LNCAP (cell line): Measurements from ENCODE around the gene CDADC1.

Source experiments
- CTCF ChIP-seq: fragments of 450-650 bp; IDR thresholded peaks from 2 replicates; pipeline ENCODE4 v1.5.1; 2017; ENCODE audit warnings: mild to moderate bottlenecking

The CDADC1 gene

GRCh38 chr13:49247643-49248621 lies at the start of gene CDADC1:
Gene CDADC1 (plus strand): TSS chr13:49247925. CDS start chr13:49248038, 113 bp downstream.
- TF ChIP-seq CTCF = no peak

- TF ChIP-seq CTCF = no peak
Measured at GRCh38 chr13:49206641-49207040, 41.1 kb upstream of the CDADC1 start.

GRCh38 chr13:49208619-49209018 lies 39.1 kb upstream of the CDADC1 start:
- no peak for TF ChIP-seq CTCF

- TF ChIP-seq CTCF = no peak
Measured at GRCh38 chr13:49210114-49210513, 37.6 kb upstream of the CDADC1 start.

GRCh38 chr13:49210669-49211068 lies 37.1 kb upstream of the CDADC1 start:
- no peak for TF ChIP-seq CTCF

GRCh38 chr13:49213539-49213938 lies 34.2 kb upstream of the CDADC1 start:
- no peak for TF ChIP-seq CTCF

GRCh38 chr13:49213997-49214916 lies 33.5 kb upstream of the CDADC1 start:
- TF ChIP-seq CTCF = no peak
